Bronchial epithelial cell (primary cell): ENCODE measurements around the gene PIH1D1. TPM values are rescaled to one million over a fixed set of nuclear protein-coding genes. Genes with fewer than 3 reads are reported as not detected.

Source experiments
- DNase-seq: peaks from one replicate; pipeline ENCODE4 v3.0.0-alpha.2; 2010; ENCODE audit warnings: low read depth
- FAIRE-seq: peaks from 2 replicates; lab custom pipeline; 2011; peaks lifted over from hg19 to GRCh38; lab: Jason Lieb, UNC
- H3K27me3 ChIP-seq: 2 replicates; pipeline ENCODE4 v1.5.1; 2011; ENCODE audit warnings: low read length; ENCODE audit not compliant: control insufficient read depth, insufficient read depth
- H3K36me3 ChIP-seq: 2 replicates; pipeline ENCODE4 v1.5.1; 2011; ENCODE audit warnings: low read length; ENCODE audit not compliant: control insufficient read depth, insufficient read depth
- H3K4me3 ChIP-seq: 2 replicates; pipeline ENCODE4 v1.5.1; 2011; ENCODE audit warnings: mild to moderate bottlenecking, low read depth, low read length, control low read depth
- CTCF ChIP-seq: IDR thresholded peaks from 2 replicates; pipeline ENCODE4 v1.5.1; 2011; ENCODE audit warnings: mild to moderate bottlenecking, moderate library complexity, low read length, control low read depth, inconsistent platforms; ENCODE audit not compliant: insufficient read depth, severe bottlenecking
- total RNA-seq: library from RNA; depleted of rRNA; stranded (reverse); fragments of >200 nt; gene quantifications from 2 replicates; pipeline ENCODE4 v1.2.1, GENCODE V29; 2014

The PIH1D1 gene
- total RNA-seq, 1 donor from 2014 or later: 115 TPM

GRCh38 chr19:49427339-49427738, 24.3 kb downstream of the PIH1D1 start:
- H3K4me3 ChIP-seq: no peak overlapping the region
- H3K36me3 ChIP-seq: no peaks in the 10 kb centered on the region
- DNase-seq: no peak
- peaks cover 38% of the 10 kb centered on the region for H3K27me3 ChIP-seq
- no peak for FAIRE-seq
- TF ChIP-seq CTCF: no peak

- DNase-seq (no peak), FAIRE-seq (no peak)
- Histone ChIP-seq H3K36me3 (no peaks in the 10 kb centered on the region), H3K27me3 (peaks cover 38% of the 10 kb centered on the region), H3K4me3 (no peak overlapping the region)
- TF ChIP-seq CTCF: no peak
Measured at GRCh38 chr19:49425922-49426592, 25.6 kb downstream of the PIH1D1 start.

- peaks cover 43% of the 10 kb centered on the region for H3K27me3 ChIP-seq
- DNase-seq (no peak), FAIRE-seq (no peak)
- H3K36me3 ChIP-seq: no peaks in the 10 kb centered on the region
- no peak within 1 kb of the TSS for H3K4me3 ChIP-seq
- TF ChIP-seq CTCF: no peak
Measured at GRCh38 chr19:49425178-49425577, 26.4 kb downstream of the PIH1D1 start, which contains the start of gene GFY. Gene GFY (plus strand): TSS chr19:49425388. CDS start chr19:49426431, 1,043 bp downstream.

GRCh38 chr19:49423985-49424303, 27.7 kb downstream of the PIH1D1 start:
- H3K27me3 ChIP-seq: peaks cover 46% of the 10 kb centered on the region
- no peaks in the 10 kb centered on the region for H3K36me3 ChIP-seq
- no peak for DNase-seq
- H3K4me3 ChIP-seq: no peak overlapping the region
- TF ChIP-seq CTCF: no peak
- no peak for FAIRE-seq

- no peak for TF ChIP-seq CTCF
- H3K27me3 ChIP-seq: peaks cover 43% of the 10 kb centered on the region
- DNase-seq (no peak), FAIRE-seq (no peak)
- H3K4me3 ChIP-seq: no peak within 1 kb of the TSS
- H3K36me3 ChIP-seq: no peaks in the 10 kb centered on the region
Measured at GRCh38 chr19:49423071-49423984, 28.3 kb downstream of the PIH1D1 start, which contains the start of gene PTH2. Gene PTH2 (minus strand): TSS chr19:49423441. CDS start chr19:49423339, 102 bp downstream.
